HG02678 (cell line): ENCODE data around the gene RAPGEF6.
A peak's percentile ranks its signal among the peaks of the same experiment; 100 is the strongest.

ENCODE experiments used
- ATAC-seq: cut with Tn5 transposase; IDR thresholded peaks from one replicate; pipeline ENCODE4 v1.9.1; 2021; ENCODE audit warnings: mild to moderate bottlenecking, moderate library complexity; ENCODE audit not compliant: unreplicated experiment

Gene RAPGEF6

GRCh38 chr5:131550606-131551005, 84.4 kb downstream of the RAPGEF6 start:
- ATAC-seq = no peak

GRCh38 chr5:131548176-131548575, 86.9 kb downstream of the RAPGEF6 start:
- ATAC-seq = peak; percentile 60

- ATAC-seq = no peak
Observed at GRCh38 chr5:131545845-131546244, 89.2 kb downstream of the RAPGEF6 start.

- ATAC-seq = no peak
Observed at GRCh38 chr5:131542723-131543122, 92.3 kb downstream of the RAPGEF6 start.

- ATAC-seq = no peak
Observed at GRCh38 chr5:131541762-131542161, 93.3 kb downstream of the RAPGEF6 start.

- ATAC-seq = no peak
Observed at GRCh38 chr5:131541071-131541470, 94.0 kb downstream of the RAPGEF6 start.

GRCh38 chr5:131539251-131539650, 95.8 kb downstream of the RAPGEF6 start:
- no peak for ATAC-seq

- no peak for ATAC-seq
Observed at GRCh38 chr5:131538177-131538593, 96.8 kb downstream of the RAPGEF6 start.

- no peak for ATAC-seq
Observed at GRCh38 chr5:131536850-131537448, 98.1 kb downstream of the RAPGEF6 start.

- ATAC-seq = peak; percentile 85
Observed at GRCh38 chr5:131536211-131536826, 98.7 kb downstream of the RAPGEF6 start.

- ATAC-seq = no peak
Observed at GRCh38 chr5:131534974-131535373, 100.1 kb downstream of the RAPGEF6 start.

- no peak for ATAC-seq
Observed at GRCh38 chr5:131533836-131534235, 101.2 kb downstream of the RAPGEF6 start.

- ATAC-seq = no peak
Observed at GRCh38 chr5:131532031-131532640, 102.9 kb downstream of the RAPGEF6 start.

GRCh38 chr5:131530706-131531331, 104.2 kb downstream of the RAPGEF6 start:
- no peak for ATAC-seq

- peak; percentile 46 for ATAC-seq
Observed at GRCh38 chr5:131528682-131529081, 106.3 kb downstream of the RAPGEF6 start.

GRCh38 chr5:131525805-131526204, 109.2 kb downstream of the RAPGEF6 start:
- no peak for ATAC-seq

GRCh38 chr5:131524431-131524830, 110.6 kb downstream of the RAPGEF6 start:
- no peak for ATAC-seq

- no peak for ATAC-seq
Observed at GRCh38 chr5:131523500-131524185, 111.4 kb downstream of the RAPGEF6 start.

GRCh38 chr5:131521252-131521651, 113.8 kb downstream of the RAPGEF6 start:
- no peak for ATAC-seq

- no peak for ATAC-seq
Observed at GRCh38 chr5:131515348-131515747, 119.7 kb downstream of the RAPGEF6 start.
